Common myeloid progenitor, CD34-positive (primary cell): ENCODE measurements around the gene SURF4. TPM values are rescaled to one million over a fixed set of nuclear protein-coding genes. Genes with fewer than 3 reads are reported as not detected.

ENCODE experiments used
- CTCF ChIA-PET: fragments of 350-600 bp; sonication (Branson Sonifier 250); formaldehyde crosslinking; loops from one replicate; lab custom pipeline; 2021; ENCODE audit warnings: antibody characterized with exemption; lab: Charles Lee
- POLR2A ChIA-PET: fragments of 350-600 bp; sonication (Branson Sonifier 250); formaldehyde crosslinking; loops from one replicate; lab custom pipeline; 2021; ENCODE audit warnings: antibody characterized with exemption; lab: Charles Lee
- DNase-seq, 3 donors: peaks; one replicate each; pipeline versions ENCODE4 v3.0.0 to v3.0.0-alpha.2; 2013
- H3K27ac ChIP-seq, 2 experiments: 1 replicate in 1 of 2; 2 replicates in 1 of 2; pipeline ENCODE4 v1.7.0; 2013; ENCODE audit warnings: inconsistent platforms in 2 of 2, low read length in 2 of 2, mild to moderate bottlenecking in 2 of 2, low read depth in 1 of 2, moderate library complexity in 1 of 2; ENCODE audit not compliant: severe bottlenecking in 2 of 2, insufficient read depth in 1 of 2, poor library complexity in 1 of 2
- H3K27me3 ChIP-seq, 5 experiments: replicated peaks in 2 of 5; 1 replicate in 3 of 5; 2 replicates in 2 of 5; pipeline versions ENCODE4 v1.6.1 to v1.7.0; 2013; ENCODE audit warnings: low read length in 4 of 5, mild to moderate bottlenecking in 2 of 5, moderate library complexity in 2 of 5, inconsistent platforms in 1 of 5; ENCODE audit not compliant: insufficient read depth in 5 of 5, control insufficient read depth in 4 of 5
- H3K36me3 ChIP-seq, 4 experiments: 1 replicate in 2 of 4; 2 replicates in 2 of 4; pipeline versions ENCODE4 v1.6.1 to v1.7.0; 2013; ENCODE audit warnings: low read length in 3 of 4, control low read depth in 1 of 4, mild to moderate bottlenecking in 1 of 4; ENCODE audit not compliant: control insufficient read depth in 4 of 4, insufficient read depth in 4 of 4
- H3K4me1 ChIP-seq, 4 experiments: 1 replicate in 3 of 4; 2 replicates in 1 of 4; pipeline versions ENCODE4 v1.6.1 to v1.7.1; 2013; ENCODE audit warnings: low read length in 3 of 4, mild to moderate bottlenecking in 3 of 4, control low read depth in 1 of 4, inconsistent platforms in 1 of 4, moderate library complexity in 1 of 4; ENCODE audit not compliant: control insufficient read depth in 4 of 4, insufficient read depth in 4 of 4; ENCODE audit errors: control extremely low read depth in 1 of 4
- H3K4me3 ChIP-seq, 7 experiments: 1 replicate in 4 of 7; 2 replicates in 3 of 7; pipeline versions ENCODE4 v1.5.1 to v1.7.0; 2013; ENCODE audit warnings: mild to moderate bottlenecking in 7 of 7, low read length in 6 of 7, moderate library complexity in 6 of 7, inconsistent platforms in 2 of 7, low read depth in 2 of 7, control low read depth in 1 of 7; ENCODE audit not compliant: insufficient read depth in 4 of 7, control insufficient read depth in 1 of 7; ENCODE audit errors: extremely low read depth in 1 of 7
- H3K9me3 ChIP-seq, 5 experiments: 1 replicate in 4 of 5; 2 replicates in 1 of 5; pipeline versions ENCODE4 v1.6.1 to v1.7.1; 2013; ENCODE audit warnings: low read length in 4 of 5, mild to moderate bottlenecking in 2 of 5, inconsistent platforms in 1 of 5, low read depth in 1 of 5, moderate library complexity in 1 of 5; ENCODE audit not compliant: control insufficient read depth in 4 of 5, insufficient read depth in 2 of 5; ENCODE audit errors: control extremely low read depth in 1 of 5
- WGBS: methylation state at CpG from one replicate; pipeline ENCODE4 v1.1.5; 2013; ENCODE audit not compliant: insufficient coverage; 5-methylcytosine and 5-hydroxymethylcytosine counted together
- polyA plus RNA-seq: library from polyadenylated mRNA; unstranded; fragments of 120-200 nt; gene quantifications from one replicate; pipeline ENCODE4 v1.2.1, GENCODE V29; 2013

SURF4 gene
- polyA plus RNA-seq, result 81.5 TPM

DNA sequence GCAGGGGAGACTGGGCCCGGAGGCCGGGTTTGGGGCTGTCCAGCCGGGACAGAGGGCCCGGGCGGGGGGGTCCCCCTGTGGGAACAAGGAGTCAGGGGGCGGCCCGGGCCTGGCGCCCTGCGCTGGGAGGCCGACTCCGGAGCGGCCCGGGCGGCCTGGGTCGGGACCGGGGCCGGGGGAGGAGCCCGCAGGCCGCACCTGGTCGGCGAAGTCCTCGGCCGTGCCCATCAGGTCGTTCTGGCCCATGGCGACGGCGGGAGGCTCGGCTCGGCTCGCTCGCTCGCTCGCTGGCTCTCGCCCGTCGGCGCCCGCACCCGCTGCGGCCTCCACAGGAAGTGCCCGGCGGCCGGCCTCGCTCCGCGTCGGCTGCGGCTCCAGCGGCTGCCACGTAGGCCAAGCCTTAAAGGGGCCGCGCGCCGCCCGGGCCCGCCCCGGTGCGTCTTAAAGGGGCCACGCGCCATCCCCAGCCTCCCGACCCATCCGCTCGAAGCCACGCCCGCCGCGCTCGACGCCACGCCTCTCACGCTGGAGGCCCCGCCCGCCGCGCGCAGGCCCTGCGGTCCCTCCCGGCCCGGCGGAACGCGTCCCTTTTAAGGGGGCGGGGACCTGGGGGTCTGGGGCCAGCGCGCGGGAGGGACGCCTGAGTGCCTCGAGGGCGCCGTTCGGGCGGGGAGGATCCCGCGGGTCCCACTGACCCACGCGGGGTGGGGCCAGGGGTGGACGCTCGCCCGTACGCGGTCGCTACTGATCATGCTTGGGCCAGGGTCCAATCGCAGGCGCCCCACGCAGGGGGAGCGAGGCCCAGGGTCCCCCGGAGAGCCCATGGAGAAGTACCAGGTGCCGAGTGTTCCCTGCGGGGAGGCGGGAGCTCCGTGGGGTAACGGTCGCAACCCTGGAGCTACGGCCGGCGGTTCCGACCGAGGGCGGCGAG, at the start of gene SURF4, which contains the start of gene STKLD1:
Gene SURF4 (minus strand): TSS at position 337 of the 931 bp plus-strand sequence. CDS start 91 bp downstream, at position 246.
Gene STKLD1 (plus strand): TSS at position 643 of the 931 bp plus-strand sequence. CDS start 108 bp downstream, at position 751.
- H3K9me3 ChIP-seq, result peaks cover 0 to 1% (median 0%) of the 10 kb centered on the region in 5 experiments
- under 1% methylated on average over 115 of the region's 120 CpGs for WGBS
- H3K4me3 ChIP-seq, result peak within 1 kb of the TSS; percentile 79 to 91 (median 83)
- POLR2A ChIA-PET, result interaction anchor here (0.6 to 1.4 kb wide), 7 partner anchors 13 to 151 kb away, joined by 3 to 4 read pairs (median 3); partner anchors contain the start of genes MED22, RPL7A and SURF6
- H3K4me1 ChIP-seq, result peaks cover 8 to 43% (median 38%) of the 10 kb centered on the region in 4 experiments
- peaks cover 0 to 22% (median 8%) of the 10 kb centered on the region in 4 experiments for H3K36me3 ChIP-seq
- peak; percentile 92 to 96 (median 95) for DNase-seq
- CTCF ChIA-PET, result interaction anchor here (1.0 to 7.6 kb wide), 4 partner anchors 18 to 46 kb away, joined by 3 to 75 read pairs (median 4); partner anchors contain the start of genes REXO4, SURF1 and SURF2
- peak within 1 kb of the TSS; percentile 74 to 95 for H3K27ac ChIP-seq
- H3K27me3 ChIP-seq, result no peaks in the 10 kb centered on the region

GRCh38 chr9:133425049-133425632, 49.3 kb upstream of the SURF4 start:
- CTCF ChIA-PET, result interaction anchor here (1.2 to 1.3 kb wide), 2 partner anchors 9 to 343 kb away, joined by 3 to 4 read pairs; no protein-coding TSS in a partner anchor

DNA sequence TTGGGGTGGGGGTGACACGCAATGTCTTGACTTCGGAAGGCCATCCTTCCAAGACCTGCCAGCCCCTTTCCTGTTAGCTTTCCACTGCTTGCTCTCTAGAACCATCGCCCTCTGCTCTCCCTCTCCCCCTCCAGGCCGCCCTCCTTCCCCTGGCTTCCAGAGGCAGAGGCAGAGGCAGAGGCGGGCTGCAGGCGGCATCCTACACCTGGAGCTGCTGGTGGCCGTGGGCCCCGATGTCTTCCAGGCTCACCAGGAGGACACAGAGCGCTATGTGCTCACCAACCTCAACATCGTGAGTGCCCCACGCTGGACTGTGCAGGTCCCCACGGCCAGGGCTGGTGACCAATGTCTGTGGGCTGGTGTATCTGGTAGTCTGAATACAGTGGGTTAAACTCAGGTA, 48.3 kb upstream of the SURF4 start:
- ChIA-PET POLR2A (no interaction called here), CTCF (interaction anchor here (0.6 to 1.2 kb wide), 2 partner anchors 8 to 239 kb away, joined by 3 to 4 read pairs; no protein-coding TSS in a partner anchor)
- 98% methylated on average over 11 of the region's 12 CpGs for WGBS
- DNase-seq, result no peak
- Histone ChIP-seq H3K36me3 (no peaks in the 10 kb centered on the region), H3K4me1 (peaks cover 0 to 9% (median 5%) of the 10 kb centered on the region in 4 experiments), H3K27me3 (peaks cover 0 to 17% (median 12%) of the 10 kb centered on the region in 5 experiments), H3K4me3 (no peak overlapping the region), H3K9me3 (no peaks in the 10 kb centered on the region), H3K27ac (no peak overlapping the region)

More at GRCh38 chr9:133425049-133425632, 49.3 kb upstream of the SURF4 start:
- no peak overlapping the region for H3K27ac ChIP-seq
- H3K4me3 ChIP-seq, result no peak overlapping the region
- H3K4me1 ChIP-seq, result peaks cover 0 to 15% (median 10%) of the 10 kb centered on the region in 4 experiments
- no peaks in the 10 kb centered on the region for H3K36me3 ChIP-seq
- DNase-seq, result no peak
- WGBS, result 96% methylated on average over 20 of the region's 22 CpGs
- POLR2A ChIA-PET, result no interaction called here
- no peaks in the 10 kb centered on the region for H3K9me3 ChIP-seq
- H3K27me3 ChIP-seq, result peaks cover 0 to 18% (median 12%) of the 10 kb centered on the region in 5 experiments

DNA sequence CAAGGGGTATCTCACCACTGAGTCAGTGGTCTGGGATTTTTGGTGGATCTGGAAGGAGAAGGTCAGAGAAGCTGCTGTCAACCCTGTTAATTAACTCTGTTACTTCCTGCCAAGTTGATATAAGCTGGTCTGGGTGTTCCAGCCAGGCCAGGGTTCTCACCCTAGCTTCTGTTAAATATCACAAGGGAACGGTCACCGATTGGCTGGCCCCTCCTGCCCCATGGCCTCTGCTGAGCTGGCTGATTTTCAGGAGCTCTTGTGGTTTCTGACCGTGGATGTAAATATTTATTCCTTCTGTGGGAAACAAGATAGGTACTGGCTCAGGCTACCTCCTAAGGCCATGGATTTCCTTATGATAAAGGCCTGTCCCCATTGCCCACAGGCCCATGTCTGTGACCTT, 47.4 kb upstream of the SURF4 start:
- 100% methylated on average over 2 of the region's 3 CpGs for WGBS
- ChIA-PET CTCF (interaction anchor here (0.8 kb wide), 1 partner anchor 20 kb away, joined by 3 read pairs; no protein-coding TSS in a partner anchor), POLR2A (no interaction called here)

DNA sequence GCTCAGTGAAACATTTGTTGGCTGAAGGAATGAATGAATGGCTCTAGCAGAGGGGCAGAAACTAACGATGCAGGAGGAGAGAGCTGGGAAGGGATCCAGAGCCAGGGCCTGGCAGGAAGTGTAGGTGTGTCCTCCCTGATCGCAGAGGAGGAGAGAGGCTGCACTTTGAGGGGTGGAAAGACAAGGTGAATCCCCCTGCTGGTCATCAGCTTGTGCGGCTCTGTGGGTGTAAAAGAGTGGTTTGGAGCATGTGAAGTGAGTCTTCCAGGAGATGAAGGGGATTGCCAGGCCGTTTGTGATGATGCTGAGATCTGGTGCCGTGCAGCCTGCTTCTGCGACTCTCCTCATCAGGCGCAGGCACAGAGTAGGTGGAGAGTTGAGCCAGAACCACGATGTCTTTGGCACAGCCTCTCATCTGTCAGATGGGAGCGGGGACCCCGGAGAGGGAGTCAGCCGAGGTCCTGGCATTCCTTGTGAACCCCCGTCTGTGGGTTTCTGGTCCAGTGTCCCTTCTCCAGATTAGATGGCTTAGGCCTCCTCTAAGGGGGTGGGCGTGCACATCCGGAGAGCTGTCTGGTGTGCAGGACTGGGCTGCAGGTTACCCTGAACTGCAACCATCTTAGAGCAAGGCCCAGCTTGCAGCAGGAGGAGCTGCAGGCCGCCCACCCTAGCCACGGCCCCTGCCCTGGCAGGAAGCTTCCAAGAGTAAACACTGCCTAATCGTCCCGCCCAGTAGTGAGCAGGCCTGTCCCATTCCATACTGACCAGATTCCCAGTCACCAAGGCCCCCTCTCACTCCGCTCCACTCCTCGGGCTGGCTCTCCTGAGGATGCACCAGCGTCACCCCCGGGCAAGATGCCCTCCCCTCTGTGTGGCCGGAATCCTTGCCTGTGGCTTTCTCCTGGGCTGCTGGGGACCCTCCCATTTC, 46.0 kb upstream of the SURF4 start, which contains the start of gene ADAMTS13:
Gene ADAMTS13 (plus strand): TSS at position 753 of the 928 bp plus-strand sequence. CDS start 77 bp downstream, at position 830.
- ChIA-PET POLR2A (no interaction called here), CTCF (interaction anchor here (0.9 kb wide), 1 partner anchor 10 kb away, joined by 4 read pairs; no protein-coding TSS in a partner anchor)
- no peak within 1 kb of the TSS for H3K27ac ChIP-seq
- peak in 1 of 3 donors; percentile 25 for DNase-seq
- peaks cover 0 to 15% (median 7%) of the 10 kb centered on the region in 4 experiments for H3K4me1 ChIP-seq
- H3K4me3 ChIP-seq, result no peak within 1 kb of the TSS
- H3K9me3 ChIP-seq, result no peaks in the 10 kb centered on the region
- WGBS, result 80% methylated on average over 19 of the region's 23 CpGs
- no peaks in the 10 kb centered on the region for H3K36me3 ChIP-seq
- H3K27me3 ChIP-seq, result peaks cover 0 to 4% (median 2%) of the 10 kb centered on the region in 5 experiments

More for the DNA sequence above, 47.4 kb upstream of the SURF4 start:
- Histone ChIP-seq H3K4me3 (no peak overlapping the region), H3K9me3 (no peaks in the 10 kb centered on the region), H3K4me1 (peaks cover 0 to 10% (median 5%) of the 10 kb centered on the region in 4 experiments), H3K36me3 (no peaks in the 10 kb centered on the region), H3K27ac (no peak overlapping the region), H3K27me3 (peaks cover 0 to 15% (median 11%) of the 10 kb centered on the region in 5 experiments)
- no peak for DNase-seq

DNA sequence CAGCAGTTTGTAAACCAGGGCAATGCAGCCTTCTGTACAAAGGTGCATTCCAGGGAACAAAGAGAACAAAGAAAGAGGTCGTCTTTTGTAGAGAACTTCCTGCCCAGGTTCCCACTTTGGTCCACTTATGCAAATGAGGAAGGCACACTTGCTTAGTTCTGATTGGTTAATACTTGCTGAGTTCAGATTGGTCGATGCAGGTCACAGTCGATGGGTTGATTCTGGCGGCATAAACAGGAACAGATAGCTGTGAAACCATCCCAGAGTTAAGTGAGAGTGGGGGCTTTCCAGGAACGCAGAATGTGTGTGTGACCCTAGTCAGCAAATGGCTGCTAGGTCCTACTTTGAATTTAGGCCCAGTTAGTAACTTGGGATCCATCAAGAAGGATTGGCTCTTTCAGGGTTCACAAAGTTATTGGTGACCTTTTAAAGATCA, 44.5 kb upstream of the SURF4 start:
- peak; percentile 46 to 73 (median 66) for DNase-seq
- H3K4me1 ChIP-seq, result peaks cover 12 to 29% (median 21%) of the 10 kb centered on the region in 4 experiments
- H3K27ac ChIP-seq, result no peak overlapping the region
- POLR2A ChIA-PET, result no interaction called here
- H3K36me3 ChIP-seq, result peaks cover 0 to 8% (median 0%) of the 10 kb centered on the region in 4 experiments
- H3K4me3 ChIP-seq, result no peak overlapping the region
- no peaks in the 10 kb centered on the region for H3K27me3 ChIP-seq
- WGBS, result 75% methylated on average over 5 of the region's 5 CpGs
- H3K9me3 ChIP-seq, result no peaks in the 10 kb centered on the region
- CTCF ChIA-PET, result no interaction called here
